Thyroid gland (tissue), 4 donors: ENCODE measurements around the gene OVOL3. TPM values are rescaled to one million over a fixed set of nuclear protein-coding genes. Genes with fewer than 3 reads are reported as not detected.

ENCODE experiments used
- DNase-seq, 2 donors: peaks; one replicate each; pipeline ENCODE4 v3.0.0-alpha.2; 2019
- H3K27ac ChIP-seq, 3 donors: fragments of 200-600 bp; sonication (generic); 1 replicate in 2 of 3; 2 replicates in 1 of 3; pipeline ENCODE4 v1.5.1; 2016 to 2019; ENCODE audit warnings: mild to moderate bottlenecking in 1 of 3, moderate library complexity in 1 of 3
- H3K27me3 ChIP-seq: fragments of 200-600 bp; sonication (generic); one replicate; pipeline ENCODE4 v1.5.1; 2019
- H3K36me3 ChIP-seq, 2 donors: fragments of 200-600 bp; sonication (generic); one replicate each; pipeline ENCODE4 v1.5.1; 2016 to 2019
- H3K4me1 ChIP-seq, 2 donors: fragments of 200-600 bp; sonication (generic); one replicate each; pipeline ENCODE4 v1.5.1; 2017 to 2019
- H3K4me3 ChIP-seq, 3 donors: fragments of 200-600 bp; sonication (generic); replicated peaks in 1 of 3; 1 replicate in 2 of 3; 2 replicates in 1 of 3; pipeline ENCODE4 v1.5.1; 2016; ENCODE audit warnings: mild to moderate bottlenecking in 1 of 3
- H3K9me3 ChIP-seq: fragments of 200-600 bp; sonication (generic); one replicate; pipeline ENCODE4 v1.5.1; 2017
- CTCF ChIP-seq, 6 experiments: fragments of 200-600 bp in 3 of 6; fragments of 450-650 bp in 3 of 6; sonication (generic) in 3 of 6; IDR thresholded peaks; one replicate each; pipeline ENCODE4 v1.5.1; 2016 to 2019; ENCODE audit warnings: antibody characterized with exemption in 6 of 6, mild to moderate bottlenecking in 2 of 6, inconsistent platforms in 1 of 6, moderate library complexity in 1 of 6
- POLR2A ChIP-seq, 2 donors: fragments of 450-650 bp; IDR thresholded peaks; one replicate each; pipeline ENCODE4 v1.6.1; 2017; ENCODE audit warnings: antibody characterized with exemption in 2 of 2, mild to moderate bottlenecking in 2 of 2, moderate library complexity in 1 of 2
- WGBS, 2 donors: methylation state at CpG; one replicate each; pipeline ENCODE4 v1.1.5; 2017; 5-methylcytosine and 5-hydroxymethylcytosine counted together
- intact Hi-C: fragments of 100-400 bp; cut with DNase I; formaldehyde crosslinking; loops from one replicate; pipeline ENCODE4 v1.15.1; 2023
- total RNA-seq, 4 donors: library from RNA; depleted of rRNA; stranded (reverse); fragments of >200 nt; gene quantifications; one replicate each; pipeline ENCODE4 v1.2.3, GENCODE V29; 2016

OVOL3 gene
- total RNA-seq, 4 donors from 2014 or later, result not detected

DNA sequence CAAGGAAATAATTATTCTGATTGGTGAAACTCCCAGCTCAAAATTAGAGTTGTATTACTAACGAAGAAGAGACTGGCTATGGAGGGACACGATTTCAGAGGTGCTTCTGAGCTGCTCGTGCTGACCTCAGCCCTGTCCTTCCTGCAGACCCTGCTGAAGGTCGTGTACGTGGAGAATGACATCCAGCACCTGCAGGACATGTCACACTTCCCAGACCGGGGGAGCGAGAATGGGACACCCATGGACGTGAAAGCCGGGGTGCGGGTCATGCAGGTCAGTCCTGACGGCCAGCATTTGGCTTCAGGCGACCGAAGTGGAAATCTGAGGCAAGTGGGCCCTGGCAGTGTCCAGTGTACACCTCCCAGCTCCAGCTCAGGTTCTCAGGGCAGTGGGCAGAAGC lies 28.0 kb upstream of the OVOL3 start:
- Histone ChIP-seq H3K27me3 (no peaks in the 10 kb centered on the region), H3K4me3 (no peak overlapping the region), H3K4me1 (peaks cover 0 to 3% of the 10 kb centered on the region in 2 donors), H3K27ac (no peak overlapping the region), H3K36me3 (no peaks in the 10 kb centered on the region), H3K9me3 (no peaks in the 10 kb centered on the region)
- intact Hi-C loops, result no loop called here
- DNase-seq, result no peak
- WGBS, 2 donors, result 92 to 93% methylated on average over 12 to 13 of the region's 13 CpGs
- no peak for TF ChIP-seq CTCF (IDR thresholded peaks at IDR 0.05)
- TF ChIP-seq POLR2A (IDR thresholded peaks at IDR 0.05), result no peak

GRCh38 chr19:36084231-36085009 lies 26.5 kb upstream of the OVOL3 start:
- 93 to 97% methylated on average over 12 of the region's 12 CpGs for WGBS, 2 donors
- peaks cover 0 to 3% of the 10 kb centered on the region in 2 donors for H3K4me1 ChIP-seq
- no peaks in the 10 kb centered on the region for H3K36me3 ChIP-seq
- no peaks in the 10 kb centered on the region for H3K9me3 ChIP-seq
- intact Hi-C loops, result no loop called here
- no peak overlapping the region for H3K27ac ChIP-seq
- DNase-seq, result no peak
- H3K27me3 ChIP-seq, result no peaks in the 10 kb centered on the region
- TF ChIP-seq POLR2A (IDR thresholded peaks at IDR 0.05) (no peak), CTCF (IDR thresholded peaks at IDR 0.05) (no peak)
- H3K4me3 ChIP-seq, result no peak overlapping the region

DNA sequence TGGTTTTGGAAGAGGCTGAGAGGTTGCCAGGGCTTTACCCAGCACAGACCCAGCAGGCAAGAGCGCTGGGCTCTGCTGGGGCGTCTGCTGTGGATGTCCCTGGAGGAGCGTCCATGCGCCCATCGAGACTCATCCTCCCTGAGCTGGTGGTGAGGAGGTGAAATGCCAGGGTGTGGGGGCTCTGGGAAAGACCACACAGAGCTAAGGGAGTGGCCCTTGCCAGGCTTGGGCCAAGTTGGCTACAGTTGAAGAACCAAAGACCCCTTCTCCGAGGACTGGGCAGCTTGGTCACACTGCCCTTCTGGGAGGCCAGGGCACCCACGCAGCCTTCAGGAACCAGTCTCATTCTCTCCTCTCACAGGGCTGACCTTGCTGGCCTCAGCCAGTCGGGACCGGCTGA lies 24.6 kb upstream of the OVOL3 start:
- no peak for DNase-seq
- 94 to 96% methylated on average over 8 to 9 of the region's 9 CpGs for WGBS, 2 donors
- H3K4me1 ChIP-seq, result peaks cover 0 to 3% of the 10 kb centered on the region in 2 donors
- no peak overlapping the region for H3K27ac ChIP-seq
- TF ChIP-seq CTCF (IDR thresholded peaks at IDR 0.05), result no peak
- TF ChIP-seq POLR2A (IDR thresholded peaks at IDR 0.05), result no peak
- no peaks in the 10 kb centered on the region for H3K36me3 ChIP-seq
- no peak overlapping the region for H3K4me3 ChIP-seq
- intact Hi-C loops, result no loop called here
- no peaks in the 10 kb centered on the region for H3K27me3 ChIP-seq
- no peaks in the 10 kb centered on the region for H3K9me3 ChIP-seq

DNA sequence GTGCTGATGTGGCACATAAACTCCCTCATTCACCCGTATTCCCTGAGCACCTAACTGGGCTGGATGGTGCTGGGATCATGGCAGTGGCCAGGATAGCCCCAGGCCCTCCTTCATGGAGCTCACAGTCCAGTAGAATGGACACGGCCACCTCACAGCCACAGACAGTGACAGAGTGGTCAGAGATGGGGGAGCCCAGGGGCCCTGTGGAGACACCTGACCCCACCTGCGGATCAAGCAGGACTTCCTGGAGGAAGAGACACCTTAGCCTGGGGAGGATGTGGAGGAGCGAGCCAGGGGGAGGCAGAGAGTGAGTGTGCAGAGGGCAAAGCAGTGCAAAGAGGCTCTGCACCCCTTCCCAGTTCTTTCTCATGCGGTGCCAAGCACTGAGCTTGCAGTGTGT lies 21.1 kb upstream of the OVOL3 start:
- H3K4me1 ChIP-seq, result no peaks in the 10 kb centered on the region
- H3K4me3 ChIP-seq, result no peak overlapping the region
- no peaks in the 10 kb centered on the region for H3K27me3 ChIP-seq
- H3K27ac ChIP-seq, result no peak overlapping the region
- TF ChIP-seq CTCF (IDR thresholded peaks at IDR 0.05), result no peak
- no peak for TF ChIP-seq POLR2A (IDR thresholded peaks at IDR 0.05)
- H3K9me3 ChIP-seq, result no peaks in the 10 kb centered on the region
- intact Hi-C loops, result no loop called here
- no peaks in the 10 kb centered on the region for H3K36me3 ChIP-seq
- DNase-seq, result no peak
- 94 to 100% methylated on average over 5 of the region's 5 CpGs for WGBS, 2 donors

GRCh38 chr19:36090910-36091695 lies 19.8 kb upstream of the OVOL3 start:
- DNase-seq, result no peak
- no peak for TF ChIP-seq CTCF (IDR thresholded peaks at IDR 0.05)
- TF ChIP-seq POLR2A (IDR thresholded peaks at IDR 0.05), result no peak
- intact Hi-C loops, result no loop called here
- Histone ChIP-seq H3K36me3 (no peaks in the 10 kb centered on the region), H3K27me3 (no peaks in the 10 kb centered on the region), H3K4me1 (no peaks in the 10 kb centered on the region), H3K4me3 (no peak overlapping the region), H3K9me3 (no peaks in the 10 kb centered on the region), H3K27ac (no peak overlapping the region)
- 78 to 88% methylated on average over 13 of the region's 13 CpGs for WGBS, 2 donors
